Transverse colon (tissue), 4 donors: ENCODE results near the gene HMCN1.

Experiments used
- EP300 ChIP-seq: sonication (generic); formaldehyde crosslinking; IDR thresholded peaks from one replicate; pipeline ENCODE4 v1.6.1; 2017; ENCODE audit warnings: antibody characterized with exemption, low read depth
- POLR2A ChIP-seq: fragments of 450-650 bp; IDR thresholded peaks from one replicate; pipeline ENCODE4 v1.6.1; 2016; ENCODE audit warnings: antibody characterized with exemption, mild to moderate bottlenecking, moderate library complexity
- POLR2AphosphoS5 ChIP-seq, 3 donors: sonication (generic); formaldehyde crosslinking; IDR thresholded peaks; one replicate each; pipeline ENCODE4 v1.6.1; 2016; ENCODE audit warnings: antibody characterized with exemption in 3 of 3
- TF ChIP-seq, protein P1 (sequence below), 5 experiments: fragments of 200-600 bp in 3 of 5; fragments of 450-650 bp in 2 of 5; sonication (generic) in 3 of 5; IDR thresholded peaks; 1 replicate in 2 of 5; 2 replicates in 3 of 5; pipeline ENCODE4 v1.5.1; 2016 to 2017; ENCODE audit warnings: antibody characterized with exemption in 5 of 5, inconsistent platforms in 3 of 5, mild to moderate bottlenecking in 2 of 5, moderate library complexity in 1 of 5

DNA sequence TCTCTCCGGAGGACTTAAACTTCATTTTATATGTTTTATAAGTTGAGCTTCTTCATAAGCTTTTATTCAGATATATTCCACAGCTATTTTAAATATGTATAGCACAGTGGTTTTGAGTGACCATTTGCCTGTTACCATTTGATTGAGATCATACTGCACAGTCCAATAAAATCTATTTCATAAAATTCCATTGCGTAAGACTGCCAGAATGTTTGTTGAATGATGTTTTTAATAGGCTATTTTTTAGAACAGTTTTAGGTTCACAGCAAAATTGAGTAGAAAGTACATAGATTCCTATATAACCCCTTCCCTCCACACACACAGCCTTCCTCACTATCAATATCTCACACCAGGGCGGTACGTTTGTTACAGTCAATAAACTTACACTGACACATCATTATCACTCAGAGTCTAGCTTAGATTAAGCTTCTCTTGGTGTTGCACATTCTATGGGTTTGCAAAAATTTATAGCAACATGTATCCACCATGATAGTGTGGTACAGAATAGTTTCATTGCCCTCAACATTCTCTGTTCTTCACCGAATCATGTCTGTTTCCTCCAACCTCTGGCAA lies 433.0 kb downstream of the HMCN1 start:
- TF ChIP-seq, protein P1, sequence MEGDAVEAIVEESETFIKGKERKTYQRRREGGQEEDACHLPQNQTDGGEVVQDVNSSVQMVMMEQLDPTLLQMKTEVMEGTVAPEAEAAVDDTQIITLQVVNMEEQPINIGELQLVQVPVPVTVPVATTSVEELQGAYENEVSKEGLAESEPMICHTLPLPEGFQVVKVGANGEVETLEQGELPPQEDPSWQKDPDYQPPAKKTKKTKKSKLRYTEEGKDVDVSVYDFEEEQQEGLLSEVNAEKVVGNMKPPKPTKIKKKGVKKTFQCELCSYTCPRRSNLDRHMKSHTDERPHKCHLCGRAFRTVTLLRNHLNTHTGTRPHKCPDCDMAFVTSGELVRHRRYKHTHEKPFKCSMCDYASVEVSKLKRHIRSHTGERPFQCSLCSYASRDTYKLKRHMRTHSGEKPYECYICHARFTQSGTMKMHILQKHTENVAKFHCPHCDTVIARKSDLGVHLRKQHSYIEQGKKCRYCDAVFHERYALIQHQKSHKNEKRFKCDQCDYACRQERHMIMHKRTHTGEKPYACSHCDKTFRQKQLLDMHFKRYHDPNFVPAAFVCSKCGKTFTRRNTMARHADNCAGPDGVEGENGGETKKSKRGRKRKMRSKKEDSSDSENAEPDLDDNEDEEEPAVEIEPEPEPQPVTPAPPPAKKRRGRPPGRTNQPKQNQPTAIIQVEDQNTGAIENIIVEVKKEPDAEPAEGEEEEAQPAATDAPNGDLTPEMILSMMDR (IDR thresholded peaks at IDR 0.05) = no peak
- no peak for TF ChIP-seq POLR2A
- TF ChIP-seq EP300 = no peak
- TF ChIP-seq POLR2AphosphoS5 (IDR thresholded peaks at IDR 0.05) = no peak
